Astrocyte (in vitro differentiated cells and primary cell): Measurements from ENCODE around the gene GABBR2. TPM values are rescaled to one million over a fixed set of nuclear protein-coding genes. Genes with fewer than 3 reads are reported as not detected.
A peak's percentile ranks its signal among the peaks of the same experiment; 100 is the strongest.

Experiments
- DNase-seq: peaks from one replicate; pipeline ENCODE4 v3.0.0-alpha.2; 2010; ENCODE audit warnings: low read depth
- FAIRE-seq: peaks from 2 replicates; lab custom pipeline; 2011; peaks lifted over from hg19 to GRCh38; lab: Jason Lieb, UNC
- H2AFZ ChIP-seq: 2 replicates; pipeline ENCODE4 v1.6.0; 2012; ENCODE audit warnings: low read depth, low read length, inconsistent platforms
- H3K27ac ChIP-seq: 2 replicates; pipeline ENCODE4 v1.5.1; 2011; ENCODE audit warnings: low read depth, low read length, inconsistent platforms
- H3K27me3 ChIP-seq: 2 replicates; pipeline ENCODE4 v1.6.0; 2011; ENCODE audit warnings: low read length, inconsistent platforms; ENCODE audit not compliant: insufficient read depth
- H3K36me3 ChIP-seq: 2 replicates; pipeline ENCODE4 v1.5.1; 2011; ENCODE audit warnings: low read length, inconsistent platforms; ENCODE audit not compliant: insufficient read depth
- H3K4me1 ChIP-seq: 2 replicates; pipeline ENCODE4 v1.5.1; 2011; ENCODE audit warnings: low read length, inconsistent platforms; ENCODE audit not compliant: insufficient read depth
- H3K4me2 ChIP-seq: 2 replicates; pipeline ENCODE4 v1.6.0; 2012; ENCODE audit warnings: low read length, inconsistent platforms
- H3K4me3 ChIP-seq: 2 replicates; pipeline ENCODE4 v1.5.1; 2011; ENCODE audit warnings: low read depth, mild to moderate bottlenecking, low read length, inconsistent platforms; ENCODE audit not compliant: insufficient read depth
- H3K79me2 ChIP-seq: 2 replicates; pipeline ENCODE4 v1.6.0; 2012; ENCODE audit warnings: mild to moderate bottlenecking, low read length, inconsistent platforms; ENCODE audit not compliant: insufficient read depth
- H3K9ac ChIP-seq: 2 replicates; pipeline ENCODE4 v1.6.0; 2012; ENCODE audit warnings: mild to moderate bottlenecking, low read length, inconsistent platforms
- H3K9me3 ChIP-seq: 2 replicates; pipeline ENCODE4 v1.5.1; 2012; ENCODE audit warnings: low read depth, mild to moderate bottlenecking, low read length, inconsistent platforms; ENCODE audit not compliant: insufficient read depth
- H4K20me1 ChIP-seq: 2 replicates; pipeline ENCODE4 v1.6.0; 2012; ENCODE audit warnings: low read length, inconsistent platforms; ENCODE audit not compliant: insufficient read depth
- H3K27ac Mint-ChIP-seq: one replicate; pipeline ENCODE4 v1.8.0; 2021; ENCODE audit warnings: mild to moderate bottlenecking, mixed read lengths; ENCODE audit not compliant: unreplicated experiment
- H3K27me3 Mint-ChIP-seq: one replicate; pipeline ENCODE4 v1.8.0; 2021; ENCODE audit warnings: low read depth, mixed read lengths; ENCODE audit not compliant: unreplicated experiment
- H3K36me3 Mint-ChIP-seq: one replicate; pipeline ENCODE4 v1.8.0; 2021; ENCODE audit warnings: low read depth, mixed read lengths; ENCODE audit not compliant: unreplicated experiment
- H3K4me1 Mint-ChIP-seq: one replicate; pipeline ENCODE4 v1.8.0; 2021; ENCODE audit warnings: low read depth, mixed read lengths; ENCODE audit not compliant: unreplicated experiment
- H3K4me3 Mint-ChIP-seq: one replicate; pipeline ENCODE4 v1.8.0; 2021; ENCODE audit warnings: mild to moderate bottlenecking, moderate library complexity, mixed read lengths; ENCODE audit not compliant: unreplicated experiment
- H3K9me3 Mint-ChIP-seq: one replicate; pipeline ENCODE4 v1.8.0; 2021; ENCODE audit warnings: mild to moderate bottlenecking, mixed read lengths; ENCODE audit not compliant: unreplicated experiment
- CTCF ChIP-seq: IDR thresholded peaks from 2 replicates; pipeline ENCODE4 v1.5.1; 2011; ENCODE audit warnings: low read depth, mild to moderate bottlenecking, inconsistent platforms, low read length, moderate library complexity; ENCODE audit not compliant: insufficient read depth
- EZH2 ChIP-seq: IDR thresholded peaks from 2 replicates; pipeline ENCODE4 v1.6.1; 2012; ENCODE audit warnings: mild to moderate bottlenecking, low read length, inconsistent platforms; ENCODE audit not compliant: insufficient read depth
- total RNA-seq: library from RNA; stranded (reverse); gene quantifications from 2 replicates; pipeline ENCODE4 v1.2.1, GENCODE V29; 2021

The GABBR2 gene
- total RNA-seq, 1 donor from 2014 or later = 2.0 TPM

- FAIRE-seq (no peak), DNase-seq (no peak)
- no peak overlapping the region for H2AFZ ChIP-seq
- Mint-ChIP-seq H3K36me3 (peaks cover 2% of the 10 kb centered on the region), H3K27me3 (peaks cover 26% of the 10 kb centered on the region), H3K4me1 (no peaks in the 10 kb centered on the region), H3K4me3 (no peak overlapping the region), H3K27ac (no peak overlapping the region), H3K9me3 (no peaks in the 10 kb centered on the region)
- TF ChIP-seq CTCF (no peak), EZH2 (no peak)
- H3K27me3 ChIP-seq = no peaks in the 10 kb centered on the region
- H3K36me3 ChIP-seq = no peaks in the 10 kb centered on the region
- H3K4me3 ChIP-seq = no peak overlapping the region
- no peak overlapping the region for H3K4me2 ChIP-seq
- H4K20me1 ChIP-seq = no peaks in the 10 kb centered on the region
- no peak overlapping the region for H3K9ac ChIP-seq
- peaks cover 14% of the 10 kb centered on the region for H3K9me3 ChIP-seq
- no peak overlapping the region for H3K27ac ChIP-seq
- no peaks in the 10 kb centered on the region for H3K79me2 ChIP-seq
- H3K4me1 ChIP-seq = peaks cover 8% of the 10 kb centered on the region
These were observed 346.0 kb downstream of the GABBR2 start for GRCh38 chr9:98362624-98363252.

GRCh38 chr9:98361645-98362044 is 347.1 kb downstream of the GABBR2 start:
- H3K27ac Mint-ChIP-seq = peak overlapping the region; percentile 5
- Histone ChIP-seq H3K4me1 (peaks cover 8% of the 10 kb centered on the region), H3K9me3 (peaks cover 14% of the 10 kb centered on the region), H3K79me2 (no peaks in the 10 kb centered on the region), H3K4me3 (no peak overlapping the region), H3K27me3 (no peaks in the 10 kb centered on the region), H3K27ac (no peak overlapping the region), H3K9ac (no peak overlapping the region), H3K4me2 (no peak overlapping the region), H4K20me1 (no peaks in the 10 kb centered on the region), H3K36me3 (no peaks in the 10 kb centered on the region), H2AFZ (peak overlapping the region; percentile 31)
- no peak for DNase-seq
- no peak for FAIRE-seq
- TF ChIP-seq CTCF = no peak
- TF ChIP-seq EZH2 = no peak
- no peaks in the 10 kb centered on the region for H3K4me1 Mint-ChIP-seq
- peaks cover 2% of the 10 kb centered on the region for H3K36me3 Mint-ChIP-seq
- H3K9me3 Mint-ChIP-seq = no peaks in the 10 kb centered on the region
- H3K4me3 Mint-ChIP-seq = no peak overlapping the region
- H3K27me3 Mint-ChIP-seq = peaks cover 26% of the 10 kb centered on the region

- no peak for FAIRE-seq
- TF ChIP-seq EZH2 (no peak), CTCF (no peak)
These were observed 348.5 kb downstream of the GABBR2 start for GRCh38 chr9:98360176-98360708.

More at GRCh38 chr9:98360176-98360708, 348.5 kb downstream of the GABBR2 start:
- peaks cover 26% of the 10 kb centered on the region for H3K27me3 Mint-ChIP-seq
- Histone ChIP-seq H4K20me1 (no peaks in the 10 kb centered on the region), H3K9ac (no peak overlapping the region), H3K27me3 (no peaks in the 10 kb centered on the region), H3K36me3 (no peaks in the 10 kb centered on the region), H3K9me3 (peaks cover 4% of the 10 kb centered on the region), H3K27ac (no peak overlapping the region), H3K79me2 (no peaks in the 10 kb centered on the region), H3K4me3 (no peak overlapping the region), H3K4me2 (no peak overlapping the region), H2AFZ (no peak overlapping the region), H3K4me1 (peaks cover 8% of the 10 kb centered on the region)
- no peak for DNase-seq
- H3K4me3 Mint-ChIP-seq = no peak overlapping the region
- H3K27ac Mint-ChIP-seq = no peak overlapping the region
- H3K9me3 Mint-ChIP-seq = no peaks in the 10 kb centered on the region
- peaks cover 2% of the 10 kb centered on the region for H3K36me3 Mint-ChIP-seq
- no peaks in the 10 kb centered on the region for H3K4me1 Mint-ChIP-seq
